Measurements from ENCODE around the gene GSX2. TPM values are rescaled to one million over a fixed set of nuclear protein-coding genes. Genes with fewer than 3 reads are reported as not detected.

Gene GSX2
- total and polyA plus RNA-seq, 10 donors: 0.47 TPM; not detected in 9

GRCh38 chr4:54093324-54094240, 6.4 kb upstream of the GSX2 start:
- TF ChIP-seq POLR2AphosphoS5 (IDR thresholded peaks at IDR 0.05) (no peak), POLR2A (IDR thresholded peaks at IDR 0.05) (no peak)
- TF ChIP-seq, protein P1, sequence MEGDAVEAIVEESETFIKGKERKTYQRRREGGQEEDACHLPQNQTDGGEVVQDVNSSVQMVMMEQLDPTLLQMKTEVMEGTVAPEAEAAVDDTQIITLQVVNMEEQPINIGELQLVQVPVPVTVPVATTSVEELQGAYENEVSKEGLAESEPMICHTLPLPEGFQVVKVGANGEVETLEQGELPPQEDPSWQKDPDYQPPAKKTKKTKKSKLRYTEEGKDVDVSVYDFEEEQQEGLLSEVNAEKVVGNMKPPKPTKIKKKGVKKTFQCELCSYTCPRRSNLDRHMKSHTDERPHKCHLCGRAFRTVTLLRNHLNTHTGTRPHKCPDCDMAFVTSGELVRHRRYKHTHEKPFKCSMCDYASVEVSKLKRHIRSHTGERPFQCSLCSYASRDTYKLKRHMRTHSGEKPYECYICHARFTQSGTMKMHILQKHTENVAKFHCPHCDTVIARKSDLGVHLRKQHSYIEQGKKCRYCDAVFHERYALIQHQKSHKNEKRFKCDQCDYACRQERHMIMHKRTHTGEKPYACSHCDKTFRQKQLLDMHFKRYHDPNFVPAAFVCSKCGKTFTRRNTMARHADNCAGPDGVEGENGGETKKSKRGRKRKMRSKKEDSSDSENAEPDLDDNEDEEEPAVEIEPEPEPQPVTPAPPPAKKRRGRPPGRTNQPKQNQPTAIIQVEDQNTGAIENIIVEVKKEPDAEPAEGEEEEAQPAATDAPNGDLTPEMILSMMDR (IDR thresholded peaks at IDR 0.05 in 8 of 11, conservative IDR thresholded peaks at IDR 0.05 in 3 of 11): no peak
- peaks cover 15 to 33% (median 31%) of the 10 kb centered on the region in 6 donors for H3K4me1 ChIP-seq
- WGBS, 5 donors: 8 to 18% (median 15%) methylated on average over 37 of the region's 37 CpGs
- no peak overlapping the region for H3K27ac ChIP-seq
- H3K27me3 ChIP-seq (replicated peaks in 1 of 7): peaks cover 6 to 91% (median 75%) of the 10 kb centered on the region in 7 donors
- peak overlapping the region in 1 of 8 donors; percentile 2 for H3K4me3 ChIP-seq
- intact Hi-C loops (cut with DNase I; ENCODE audit: low total_unique reads): no loop called here
- H3K36me3 ChIP-seq: no peaks in the 10 kb centered on the region
- DNase-seq: no peak
- no peaks in the 10 kb centered on the region for H3K9me3 ChIP-seq

DNA sequence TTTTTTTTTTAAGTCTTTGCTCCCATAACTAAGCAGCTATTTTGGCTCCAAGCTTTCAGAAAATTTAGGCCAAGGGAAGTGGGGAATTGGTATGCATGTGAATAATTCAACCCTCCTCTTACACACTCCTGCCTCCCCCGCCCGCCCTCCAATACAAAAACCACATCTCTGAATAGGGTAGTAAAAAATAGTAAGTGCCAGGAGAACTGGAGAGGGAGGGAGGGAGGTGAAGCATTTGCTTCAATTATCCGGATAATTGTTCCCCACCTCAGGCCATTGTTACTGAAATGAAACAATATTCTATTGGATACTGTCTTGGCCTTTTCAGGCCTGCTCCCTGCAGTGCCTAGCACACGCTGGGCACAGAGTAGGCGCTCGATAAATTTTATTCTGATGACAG, 5.5 kb upstream of the GSX2 start:
- no peak for DNase-seq
- TF ChIP-seq POLR2AphosphoS5 (IDR thresholded peaks at IDR 0.05): no peak
- WGBS, 5 donors: 42 to 51% (median 44%) methylated on average over 6 of the region's 6 CpGs
- Histone ChIP-seq H3K36me3 (no peaks in the 10 kb centered on the region), H3K4me1 (peaks cover 17 to 41% (median 39%) of the 10 kb centered on the region in 6 donors), H3K27me3 (replicated peaks in 1 of 7) (peaks cover 6 to 100% (median 84%) of the 10 kb centered on the region in 7 donors), H3K4me3 (no peak overlapping the region), H3K9me3 (no peaks in the 10 kb centered on the region), H3K27ac (no peak overlapping the region)
- intact Hi-C loops (cut with DNase I; ENCODE audit: low total_unique reads): no loop called here

DNA sequence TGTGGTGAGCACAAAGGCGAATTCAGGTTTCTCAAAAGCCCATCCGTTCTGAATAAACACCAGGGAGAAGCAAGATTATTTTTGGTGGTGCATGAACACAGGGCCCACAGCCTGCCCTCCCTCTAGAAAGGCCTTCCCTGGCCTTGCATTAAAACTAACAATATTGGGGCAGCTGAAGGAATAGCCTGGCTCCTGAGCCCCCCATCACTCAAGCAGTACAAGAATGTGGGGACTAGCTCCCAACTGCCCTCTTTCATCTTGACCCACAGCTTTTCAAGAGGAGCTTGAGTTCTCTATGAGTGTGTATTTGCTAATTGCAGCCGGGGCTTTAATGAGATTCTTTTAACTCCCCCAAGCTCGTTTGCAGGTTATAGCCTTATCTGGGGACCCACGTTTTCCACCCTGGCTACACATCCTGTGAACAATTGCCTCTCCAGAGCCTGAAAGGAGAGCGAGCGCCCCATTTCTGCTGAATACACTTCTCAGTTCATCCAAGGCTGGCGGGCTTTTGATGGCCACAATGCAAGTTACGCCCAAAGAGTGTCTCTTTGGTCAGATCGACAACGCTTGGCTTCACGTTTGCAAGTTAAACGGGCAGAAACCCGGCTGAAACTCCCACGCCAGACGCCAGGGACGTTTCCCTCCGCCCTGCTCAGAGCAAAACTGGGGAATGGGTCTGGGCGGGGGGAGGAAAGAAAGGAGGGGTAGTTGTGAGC, 4.7 kb upstream of the GSX2 start:
- 16 to 25% (median 18%) methylated on average over 19 of the region's 19 CpGs for WGBS, 5 donors
- DNase-seq: no peak
- intact Hi-C loops (cut with DNase I; ENCODE audit: low total_unique reads): no loop called here
- no peaks in the 10 kb centered on the region for H3K36me3 ChIP-seq
- H3K27ac ChIP-seq: no peak overlapping the region
- H3K4me1 ChIP-seq: peaks cover 26 to 49% (median 47%) of the 10 kb centered on the region in 6 donors
- H3K9me3 ChIP-seq: no peaks in the 10 kb centered on the region
- no peak overlapping the region for H3K4me3 ChIP-seq
- TF ChIP-seq POLR2A (IDR thresholded peaks at IDR 0.05) (no peak), POLR2AphosphoS5 (IDR thresholded peaks at IDR 0.05) (no peak)
- TF ChIP-seq, protein P1 (IDR thresholded peaks at IDR 0.05 in 8 of 11, conservative IDR thresholded peaks at IDR 0.05 in 3 of 11): no peak
- peaks cover 6 to 100% (median 92%) of the 10 kb centered on the region in 7 donors for H3K27me3 ChIP-seq (replicated peaks in 1 of 7)

- no peaks in the 10 kb centered on the region for H3K9me3 ChIP-seq
- peaks cover 27 to 54% (median 51%) of the 10 kb centered on the region in 6 donors for H3K4me1 ChIP-seq
- H3K27me3 ChIP-seq (replicated peaks in 1 of 7): peaks cover 6 to 100% (median 97%) of the 10 kb centered on the region in 7 donors
- WGBS, 5 donors: 19 to 32% (median 27%) methylated on average over 13 of the region's 13 CpGs
- H3K4me3 ChIP-seq: no peak overlapping the region
- no peaks in the 10 kb centered on the region for H3K36me3 ChIP-seq
- TF ChIP-seq POLR2A (IDR thresholded peaks at IDR 0.05) (no peak), POLR2AphosphoS5 (IDR thresholded peaks at IDR 0.05) (no peak)
- TF ChIP-seq, protein P1 (IDR thresholded peaks at IDR 0.05 in 8 of 11, conservative IDR thresholded peaks at IDR 0.05 in 3 of 11): no peak
- DNase-seq: no peak
- no peak overlapping the region for H3K27ac ChIP-seq
- intact Hi-C loops (cut with DNase I; ENCODE audit: low total_unique reads): no loop called here
These were observed 3.5 kb upstream of the GSX2 start for GRCh38 chr4:54096295-54096962.
